ENCODE data around the gene ZNF398. TPM values are rescaled to one million over a fixed set of nuclear protein-coding genes. Genes with fewer than 3 reads are reported as not detected.

The ZNF398 gene
- total and polyA plus RNA-seq, 7 donors: 2.4 to 19.7 (median 13.0) TPM

DNA sequence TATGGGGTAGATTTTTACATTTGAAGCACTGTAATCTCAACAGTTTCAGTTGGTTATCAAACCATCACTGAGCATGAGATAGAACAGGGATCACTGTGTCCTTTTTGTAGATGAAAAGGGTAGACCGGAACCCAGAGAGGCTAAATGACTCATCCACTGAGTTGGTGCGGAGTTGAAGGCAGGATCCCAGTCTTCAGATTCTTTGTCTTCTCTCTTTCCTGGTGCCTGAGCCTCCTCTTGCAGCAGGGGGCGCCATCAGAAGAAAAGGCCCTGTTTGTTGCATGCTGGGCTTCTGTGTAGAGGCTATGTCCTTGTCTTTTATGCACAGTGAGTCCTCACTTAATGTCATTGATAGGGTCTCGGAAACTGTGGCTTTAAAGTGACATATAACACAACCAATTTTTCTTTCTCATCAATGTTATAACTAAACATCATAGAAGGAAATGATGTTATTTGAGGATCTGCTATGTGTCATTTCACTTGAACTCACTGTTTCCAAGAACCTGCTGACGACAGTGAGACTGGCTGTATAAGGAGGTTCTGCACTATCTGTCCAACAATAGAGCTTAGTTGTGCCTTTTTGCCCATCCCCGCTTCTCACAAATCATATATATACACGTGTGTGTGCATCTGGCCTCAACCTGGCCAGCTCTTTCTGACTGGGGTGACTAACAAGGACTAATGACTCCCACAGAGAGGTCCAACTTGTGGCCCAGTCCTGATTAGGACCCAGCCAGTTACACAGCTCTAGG, 62.4 kb downstream of the ZNF398 start:
- no peaks in the 10 kb centered on the region for H3K4me1 ChIP-seq
- intact Hi-C loops (cut with DNase I): no loop called here
- H3K27ac ChIP-seq: no peak overlapping the region
- H3K27me3 ChIP-seq: no peaks in the 10 kb centered on the region
- H3K4me3 ChIP-seq: no peak overlapping the region
- H3K36me3 ChIP-seq: peaks cover 55 to 98% (median 77%) of the 10 kb centered on the region in 4 donors
- DNase-seq: no peak
- H3K9me3 ChIP-seq: no peaks in the 10 kb centered on the region
- WGBS, 2 donors: 69 to 70% methylated on average over 7 of the region's 7 CpGs
- no peak for TF ChIP-seq POLR2AphosphoS5 (IDR thresholded peaks at IDR 0.05)
- TF ChIP-seq, protein P1, sequence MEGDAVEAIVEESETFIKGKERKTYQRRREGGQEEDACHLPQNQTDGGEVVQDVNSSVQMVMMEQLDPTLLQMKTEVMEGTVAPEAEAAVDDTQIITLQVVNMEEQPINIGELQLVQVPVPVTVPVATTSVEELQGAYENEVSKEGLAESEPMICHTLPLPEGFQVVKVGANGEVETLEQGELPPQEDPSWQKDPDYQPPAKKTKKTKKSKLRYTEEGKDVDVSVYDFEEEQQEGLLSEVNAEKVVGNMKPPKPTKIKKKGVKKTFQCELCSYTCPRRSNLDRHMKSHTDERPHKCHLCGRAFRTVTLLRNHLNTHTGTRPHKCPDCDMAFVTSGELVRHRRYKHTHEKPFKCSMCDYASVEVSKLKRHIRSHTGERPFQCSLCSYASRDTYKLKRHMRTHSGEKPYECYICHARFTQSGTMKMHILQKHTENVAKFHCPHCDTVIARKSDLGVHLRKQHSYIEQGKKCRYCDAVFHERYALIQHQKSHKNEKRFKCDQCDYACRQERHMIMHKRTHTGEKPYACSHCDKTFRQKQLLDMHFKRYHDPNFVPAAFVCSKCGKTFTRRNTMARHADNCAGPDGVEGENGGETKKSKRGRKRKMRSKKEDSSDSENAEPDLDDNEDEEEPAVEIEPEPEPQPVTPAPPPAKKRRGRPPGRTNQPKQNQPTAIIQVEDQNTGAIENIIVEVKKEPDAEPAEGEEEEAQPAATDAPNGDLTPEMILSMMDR (IDR thresholded peaks at IDR 0.05): peak in 1 of 4 experiments; percentile 16

DNA sequence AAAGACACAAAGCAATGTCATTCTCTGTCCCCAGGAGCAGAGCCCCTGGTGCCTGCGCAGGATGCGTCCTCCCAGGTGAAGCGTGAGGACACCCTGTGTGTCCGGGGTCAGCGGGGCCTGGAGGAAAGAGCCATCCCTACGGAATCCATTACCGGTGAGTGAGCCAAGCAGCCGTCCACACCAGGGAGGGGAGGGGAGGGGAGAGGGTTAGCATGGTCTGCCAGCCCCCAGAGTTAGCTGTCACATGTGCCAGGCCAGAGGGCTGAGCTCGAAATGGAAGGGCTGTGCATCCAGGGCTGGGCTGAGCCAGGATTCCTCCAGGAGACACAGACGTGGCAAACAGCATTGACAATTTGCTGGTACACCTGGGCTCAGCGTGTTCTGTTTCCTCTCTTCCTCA, 63.3 kb downstream of the ZNF398 start:
- H3K4me3 ChIP-seq: no peak overlapping the region
- WGBS, 2 donors: 93% methylated on average over 11 of the region's 11 CpGs
- TF ChIP-seq EP300 (IDR thresholded peaks at IDR 0.05) (no peak), POLR2AphosphoS5 (IDR thresholded peaks at IDR 0.05) (no peak), POLR2A (IDR thresholded peaks at IDR 0.05) (no peak)
- TF ChIP-seq, protein P1 (IDR thresholded peaks at IDR 0.05): no peak
- intact Hi-C loops (cut with DNase I): no loop called here
- no peaks in the 10 kb centered on the region for H3K27me3 ChIP-seq
- no peak for DNase-seq
- no peaks in the 10 kb centered on the region for H3K9me3 ChIP-seq
- no peaks in the 10 kb centered on the region for H3K4me1 ChIP-seq
- no peak overlapping the region for H3K27ac ChIP-seq
- peaks cover 57 to 98% (median 83%) of the 10 kb centered on the region in 4 donors for H3K36me3 ChIP-seq

DNA sequence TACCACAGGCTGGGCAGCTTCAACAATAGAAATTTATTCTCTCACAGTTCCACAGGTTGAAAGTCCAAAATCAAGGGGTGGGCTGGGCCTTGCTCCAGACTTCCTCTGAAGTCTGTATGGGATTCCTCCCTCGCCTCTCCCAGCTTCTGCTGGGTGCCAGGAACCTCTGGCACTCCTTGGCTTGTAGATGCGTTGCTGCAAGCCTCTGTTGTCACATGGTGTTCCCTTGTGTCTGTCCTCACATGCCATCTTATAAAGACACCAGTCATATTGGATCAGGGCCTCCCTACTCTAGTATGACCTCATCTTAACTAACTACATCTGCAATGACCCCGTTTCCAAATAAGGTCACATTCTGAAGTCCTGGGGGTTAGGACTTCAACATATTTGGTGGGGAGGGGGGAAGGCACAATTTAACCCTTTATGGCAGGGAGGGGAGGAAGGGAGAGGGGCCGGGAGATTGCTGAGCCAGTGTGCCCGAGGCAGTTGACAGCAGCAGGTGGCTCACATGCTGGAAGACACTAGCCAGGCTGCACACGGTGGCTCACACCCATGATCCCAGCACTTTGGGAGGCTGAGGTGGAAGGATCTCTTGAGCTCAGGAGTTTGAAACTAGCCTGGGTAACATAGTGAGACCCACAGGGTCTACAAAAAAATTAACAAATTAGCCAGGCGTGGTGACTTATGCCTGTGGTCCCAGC, 66.9 kb downstream of the ZNF398 start:
- no peaks in the 10 kb centered on the region for H3K27me3 ChIP-seq
- peaks cover 43 to 100% (median 78%) of the 10 kb centered on the region in 4 donors for H3K36me3 ChIP-seq
- 86 to 88% methylated on average over 7 of the region's 7 CpGs for WGBS, 2 donors
- TF ChIP-seq EP300 (IDR thresholded peaks at IDR 0.05) (no peak), POLR2A (IDR thresholded peaks at IDR 0.05) (no peak), POLR2AphosphoS5 (IDR thresholded peaks at IDR 0.05) (no peak)
- TF ChIP-seq, protein P1 (IDR thresholded peaks at IDR 0.05): no peak
- no peak for DNase-seq
- H3K4me3 ChIP-seq: no peak overlapping the region
- H3K9me3 ChIP-seq: no peaks in the 10 kb centered on the region
- no peaks in the 10 kb centered on the region for H3K4me1 ChIP-seq
- intact Hi-C loops (cut with DNase I): no loop called here
- no peak overlapping the region for H3K27ac ChIP-seq

DNA sequence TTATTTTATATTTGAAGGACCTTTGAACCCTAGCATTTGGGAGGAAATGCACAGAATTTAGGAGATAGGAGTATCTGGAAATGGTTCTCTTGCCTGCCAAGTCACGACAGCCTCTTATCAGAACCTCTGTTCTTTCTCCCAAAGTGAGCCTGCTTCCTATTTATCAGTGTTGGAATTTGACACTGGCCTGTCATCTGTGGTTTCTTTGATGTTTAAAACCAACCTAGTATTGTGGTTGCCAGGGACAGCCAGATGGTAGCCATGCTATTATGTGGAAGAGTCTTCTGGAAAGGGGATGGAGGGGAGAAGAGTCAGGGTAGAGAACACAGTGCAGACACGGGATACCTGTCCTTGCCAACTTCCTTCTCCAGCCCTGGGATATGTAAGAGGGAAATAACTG, 69.1 kb downstream of the ZNF398 start:
- Histone ChIP-seq H3K36me3 (peaks cover 28 to 100% (median 72%) of the 10 kb centered on the region in 4 donors), H3K4me3 (no peak overlapping the region), H3K4me1 (no peaks in the 10 kb centered on the region), H3K27ac (no peak overlapping the region), H3K9me3 (no peaks in the 10 kb centered on the region), H3K27me3 (no peaks in the 10 kb centered on the region)
- TF ChIP-seq, protein P1 (IDR thresholded peaks at IDR 0.05): no peak
- TF ChIP-seq POLR2AphosphoS5 (IDR thresholded peaks at IDR 0.05) (no peak), EP300 (IDR thresholded peaks at IDR 0.05) (no peak), POLR2A (IDR thresholded peaks at IDR 0.05) (no peak)
- intact Hi-C loops (cut with DNase I): no loop called here
- 72 to 89% methylated on average over 2 of the region's 2 CpGs for WGBS, 2 donors
- DNase-seq: no peak

All from sigmoid colon (tissue), 7 donors.